K562 (cell line): ENCODE data around the gene TTC9C. TPM values are rescaled to one million over a fixed set of nuclear protein-coding genes. Genes with fewer than 3 reads are reported as not detected.

Experiments used
- KLF6 ChIP-seq: fragments of 250-450 bp; sonication (Bioruptor Pico); IDR thresholded peaks from 2 replicates; pipeline ENCODE4 v1.4.0; 2020; ENCODE audit warnings: mild to moderate bottlenecking, moderate library complexity, borderline replicate concordance
- RNF219 ChIP-seq: fragments of 250-450 bp; sonication (Bioruptor Pico); IDR thresholded peaks from 2 replicates; pipeline ENCODE4 v1.5.0; 2022; ENCODE audit warnings: mild to moderate bottlenecking
- ZNF407 ChIP-seq: fragments of 450-650 bp; IDR thresholded peaks from 2 replicates; pipeline ENCODE4 v1.6.1; 2016; ENCODE audit warnings: low read depth
- polyA plus RNA-seq, 8 experiments: library from polyadenylated mRNA; depleted of rRNA in 4 of 8; stranded (reverse) in 5 of 8; unstranded in 3 of 8; fragments of >200 nt; fragmentation: Nextera tagmentation in 2 of 8; fragmentation: Illumina TruSeq in 1 of 8; extraction: Ambion mirVana in 2 of 8; extraction: Trizol in 1 of 8; gene quantifications; 2 replicates each; pipeline versions ENCODE4 v1.2.1 to v1.2.3, GENCODE V29; 2011 to 2014; ENCODE audit warnings: inconsistent platforms in 1 of 8, missing spikeins in 1 of 8
- total RNA-seq, 7 experiments: library from RNA; depleted of rRNA in 6 of 7; stranded (reverse); fragments of >200 nt in 6 of 7; fragmentation: Illumina TruSeq in 2 of 7; extraction: Trizol in 2 of 7; gene quantifications; 2 replicates each; pipeline versions ENCODE4 v1.2.1 to v1.2.3, GENCODE V29; 2011 to 2021; ENCODE audit warnings: low replicate concordance in 1 of 7

The TTC9C gene
- total and polyA plus RNA-seq, 9 of the 15 experiments (the other 6 are each of a cell fraction or from before 2014, with no cell fraction given) = 32.8 to 59.0 (median 37.1) TPM

- TF ChIP-seq RNF219 (CRISPR knock-in tag) (no peak), KLF6 (CRISPR knock-in tag) (no peak), ZNF407 (no peak)
These were observed 15.4 kb upstream of the TTC9C start (continued) for GRCh38 chr11:62712861-62713260.
